ENCODE measurements around the gene BRINP2.

GRCh38 chr1:177211231-177211630, 40.5 kb downstream of the BRINP2 start:
- TF ChIP-seq SNAI2 (CRISPR knock-in tag; IDR thresholded peaks at IDR 0.05) (no peak), ZFP30 (CRISPR knock-in tag; IDR thresholded peaks at IDR 0.05) (no peak), ISL1 (CRISPR knock-in tag; IDR thresholded peaks at IDR 0.05) (no peak), ARNTL (CRISPR knock-in tag; IDR thresholded peaks at IDR 0.05; ENCODE audit: borderline replicate concordance, low read depth) (no peak), RARB (CRISPR knock-in tag; IDR thresholded peaks at IDR 0.05) (no peak), GLIS3 (CRISPR knock-in tag; IDR thresholded peaks at IDR 0.05) (no peak), TOX (CRISPR knock-in tag; IDR thresholded peaks at IDR 0.05; ENCODE audit: borderline replicate concordance) (no peak), BACH2 (CRISPR knock-in tag; IDR thresholded peaks at IDR 0.05; ENCODE audit: borderline replicate concordance) (no peak), ESRRG (CRISPR knock-in tag; IDR thresholded peaks at IDR 0.05) (no peak), ZNF70 (CRISPR knock-in tag; IDR thresholded peaks at IDR 0.05) (no peak)
- TF ChIP-seq, protein P1, sequence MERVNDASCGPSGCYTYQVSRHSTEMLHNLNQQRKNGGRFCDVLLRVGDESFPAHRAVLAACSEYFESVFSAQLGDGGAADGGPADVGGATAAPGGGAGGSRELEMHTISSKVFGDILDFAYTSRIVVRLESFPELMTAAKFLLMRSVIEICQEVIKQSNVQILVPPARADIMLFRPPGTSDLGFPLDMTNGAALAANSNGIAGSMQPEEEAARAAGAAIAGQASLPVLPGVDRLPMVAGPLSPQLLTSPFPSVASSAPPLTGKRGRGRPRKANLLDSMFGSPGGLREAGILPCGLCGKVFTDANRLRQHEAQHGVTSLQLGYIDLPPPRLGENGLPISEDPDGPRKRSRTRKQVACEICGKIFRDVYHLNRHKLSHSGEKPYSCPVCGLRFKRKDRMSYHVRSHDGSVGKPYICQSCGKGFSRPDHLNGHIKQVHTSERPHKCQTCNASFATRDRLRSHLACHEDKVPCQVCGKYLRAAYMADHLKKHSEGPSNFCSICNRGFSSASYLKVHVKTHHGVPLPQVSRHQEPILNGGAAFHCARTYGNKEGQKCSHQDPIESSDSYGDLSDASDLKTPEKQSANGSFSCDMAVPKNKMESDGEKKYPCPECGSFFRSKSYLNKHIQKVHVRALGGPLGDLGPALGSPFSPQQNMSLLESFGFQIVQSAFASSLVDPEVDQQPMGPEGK (CRISPR knock-in tag; IDR thresholded peaks at IDR 0.05; ENCODE audit: borderline replicate concordance): no peak
- TF ChIP-seq, protein P2, sequence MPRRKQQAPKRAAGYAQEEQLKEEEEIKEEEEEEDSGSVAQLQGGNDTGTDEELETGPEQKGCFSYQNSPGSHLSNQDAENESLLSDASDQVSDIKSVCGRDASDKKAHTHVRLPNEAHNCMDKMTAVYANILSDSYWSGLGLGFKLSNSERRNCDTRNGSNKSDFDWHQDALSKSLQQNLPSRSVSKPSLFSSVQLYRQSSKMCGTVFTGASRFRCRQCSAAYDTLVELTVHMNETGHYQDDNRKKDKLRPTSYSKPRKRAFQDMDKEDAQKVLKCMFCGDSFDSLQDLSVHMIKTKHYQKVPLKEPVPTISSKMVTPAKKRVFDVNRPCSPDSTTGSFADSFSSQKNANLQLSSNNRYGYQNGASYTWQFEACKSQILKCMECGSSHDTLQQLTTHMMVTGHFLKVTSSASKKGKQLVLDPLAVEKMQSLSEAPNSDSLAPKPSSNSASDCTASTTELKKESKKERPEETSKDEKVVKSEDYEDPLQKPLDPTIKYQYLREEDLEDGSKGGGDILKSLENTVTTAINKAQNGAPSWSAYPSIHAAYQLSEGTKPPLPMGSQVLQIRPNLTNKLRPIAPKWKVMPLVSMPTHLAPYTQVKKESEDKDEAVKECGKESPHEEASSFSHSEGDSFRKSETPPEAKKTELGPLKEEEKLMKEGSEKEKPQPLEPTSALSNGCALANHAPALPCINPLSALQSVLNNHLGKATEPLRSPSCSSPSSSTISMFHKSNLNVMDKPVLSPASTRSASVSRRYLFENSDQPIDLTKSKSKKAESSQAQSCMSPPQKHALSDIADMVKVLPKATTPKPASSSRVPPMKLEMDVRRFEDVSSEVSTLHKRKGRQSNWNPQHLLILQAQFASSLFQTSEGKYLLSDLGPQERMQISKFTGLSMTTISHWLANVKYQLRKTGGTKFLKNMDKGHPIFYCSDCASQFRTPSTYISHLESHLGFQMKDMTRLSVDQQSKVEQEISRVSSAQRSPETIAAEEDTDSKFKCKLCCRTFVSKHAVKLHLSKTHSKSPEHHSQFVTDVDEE (CRISPR knock-in tag; IDR thresholded peaks at IDR 0.05): no peak
- TF ChIP-seq, protein P3, sequence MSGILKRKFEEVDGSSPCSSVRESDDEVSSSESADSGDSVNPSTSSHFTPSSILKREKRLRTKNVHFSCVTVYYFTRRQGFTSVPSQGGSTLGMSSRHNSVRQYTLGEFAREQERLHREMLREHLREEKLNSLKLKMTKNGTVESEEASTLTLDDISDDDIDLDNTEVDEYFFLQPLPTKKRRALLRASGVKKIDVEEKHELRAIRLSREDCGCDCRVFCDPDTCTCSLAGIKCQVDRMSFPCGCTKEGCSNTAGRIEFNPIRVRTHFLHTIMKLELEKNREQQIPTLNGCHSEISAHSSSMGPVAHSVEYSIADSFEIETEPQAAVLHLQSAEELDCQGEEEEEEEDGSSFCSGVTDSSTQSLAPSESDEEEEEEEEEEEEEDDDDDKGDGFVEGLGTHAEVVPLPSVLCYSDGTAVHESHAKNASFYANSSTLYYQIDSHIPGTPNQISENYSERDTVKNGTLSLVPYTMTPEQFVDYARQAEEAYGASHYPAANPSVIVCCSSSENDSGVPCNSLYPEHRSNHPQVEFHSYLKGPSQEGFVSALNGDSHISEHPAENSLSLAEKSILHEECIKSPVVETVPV (CRISPR knock-in tag; IDR thresholded peaks at IDR 0.05): no peak
